Neural crest cell (in vitro differentiated cells): ENCODE results near the gene PCYOX1L. TPM values are rescaled to one million over a fixed set of nuclear protein-coding genes. Genes with fewer than 3 reads are reported as not detected.

Experiments used
- DNase-seq: peaks from one replicate; pipeline ENCODE4 v3.0.0; 2021; ENCODE audit warnings: low read depth, mixed read lengths, low spot score
- H3K27ac Mint-ChIP-seq: one replicate; pipeline ENCODE4 v1.8.0; 2021; ENCODE audit warnings: mild to moderate bottlenecking, mixed read lengths; ENCODE audit not compliant: unreplicated experiment
- H3K27me3 Mint-ChIP-seq: 2 replicates; pipeline ENCODE4 v1.8.0; 2021; ENCODE audit warnings: low read depth, mild to moderate bottlenecking, mixed read lengths
- H3K36me3 Mint-ChIP-seq: 2 replicates; pipeline ENCODE4 v1.8.0; 2021; ENCODE audit warnings: low read depth, mild to moderate bottlenecking, mixed read lengths
- H3K4me1 Mint-ChIP-seq: 2 replicates; pipeline ENCODE4 v1.8.0; 2021; ENCODE audit warnings: mixed read lengths
- H3K4me3 Mint-ChIP-seq: one replicate; pipeline ENCODE4 v1.8.0; 2021; ENCODE audit warnings: mild to moderate bottlenecking, mixed read lengths
- H3K9me3 Mint-ChIP-seq: 2 replicates; pipeline ENCODE4 v1.8.0; 2021; ENCODE audit warnings: mixed read lengths
- total RNA-seq: library from RNA; stranded (reverse); gene quantifications from 2 replicates; pipeline ENCODE4 v1.2.1, GENCODE V29; 2021
- TF ChIP-seq, protein P1 (sequence below): fragments of 200-600 bp; sonication (generic); conservative IDR thresholded peaks from 2 replicates; pipeline ENCODE4 v1.5.0; 2021; ENCODE audit warnings: antibody characterized with exemption, mild to moderate bottlenecking

PCYOX1L gene
- total RNA-seq, 1 donor from 2014 or later, result 22.9 TPM

DNA sequence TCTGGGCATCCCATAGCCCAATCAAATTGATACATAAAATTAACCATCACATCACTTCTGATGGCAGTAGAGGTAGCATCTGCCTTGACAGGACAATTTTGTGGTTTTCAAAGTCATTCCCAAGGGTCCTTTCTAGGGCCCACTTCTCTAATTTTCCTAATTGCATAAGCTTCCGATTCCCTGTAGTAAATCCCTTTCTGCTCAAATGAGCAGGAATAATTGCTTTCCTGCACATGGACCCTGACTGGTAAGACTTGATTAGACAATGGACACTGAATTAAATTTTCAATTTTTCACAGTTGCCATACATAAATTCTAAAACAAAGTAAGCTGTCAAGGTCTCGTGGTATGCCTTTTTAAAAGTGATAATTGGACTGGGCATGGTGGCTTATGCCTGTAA is 43.2 kb downstream of the PCYOX1L start:
- Mint-ChIP-seq H3K27me3 (no peaks in the 10 kb centered on the region), H3K36me3 (no peaks in the 10 kb centered on the region), H3K4me3 (no peak overlapping the region), H3K27ac (no peak overlapping the region), H3K4me1 (peaks cover 41% of the 10 kb centered on the region), H3K9me3 (no peaks in the 10 kb centered on the region)
- TF ChIP-seq, protein P1, sequence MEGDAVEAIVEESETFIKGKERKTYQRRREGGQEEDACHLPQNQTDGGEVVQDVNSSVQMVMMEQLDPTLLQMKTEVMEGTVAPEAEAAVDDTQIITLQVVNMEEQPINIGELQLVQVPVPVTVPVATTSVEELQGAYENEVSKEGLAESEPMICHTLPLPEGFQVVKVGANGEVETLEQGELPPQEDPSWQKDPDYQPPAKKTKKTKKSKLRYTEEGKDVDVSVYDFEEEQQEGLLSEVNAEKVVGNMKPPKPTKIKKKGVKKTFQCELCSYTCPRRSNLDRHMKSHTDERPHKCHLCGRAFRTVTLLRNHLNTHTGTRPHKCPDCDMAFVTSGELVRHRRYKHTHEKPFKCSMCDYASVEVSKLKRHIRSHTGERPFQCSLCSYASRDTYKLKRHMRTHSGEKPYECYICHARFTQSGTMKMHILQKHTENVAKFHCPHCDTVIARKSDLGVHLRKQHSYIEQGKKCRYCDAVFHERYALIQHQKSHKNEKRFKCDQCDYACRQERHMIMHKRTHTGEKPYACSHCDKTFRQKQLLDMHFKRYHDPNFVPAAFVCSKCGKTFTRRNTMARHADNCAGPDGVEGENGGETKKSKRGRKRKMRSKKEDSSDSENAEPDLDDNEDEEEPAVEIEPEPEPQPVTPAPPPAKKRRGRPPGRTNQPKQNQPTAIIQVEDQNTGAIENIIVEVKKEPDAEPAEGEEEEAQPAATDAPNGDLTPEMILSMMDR, result no peak
- DNase-seq, result no peak

DNA sequence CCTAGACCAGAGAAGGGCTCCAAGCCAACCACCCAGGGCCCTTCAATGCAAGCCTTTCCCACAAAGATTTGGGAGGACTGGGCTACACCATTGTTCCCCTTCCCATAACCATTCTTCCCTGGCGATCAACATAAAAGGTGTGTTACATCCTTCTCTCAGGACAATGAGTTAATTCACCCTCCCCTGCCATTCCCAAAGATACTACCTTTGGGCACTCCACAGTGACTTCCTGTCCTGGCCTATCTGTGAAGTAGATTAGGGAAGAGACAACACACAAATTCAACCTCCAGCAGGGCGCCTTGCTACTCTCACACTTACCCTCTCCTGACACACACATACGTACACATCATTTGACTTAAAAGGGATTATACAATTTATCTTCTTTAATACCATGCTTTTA is 44.4 kb downstream of the PCYOX1L start:
- Mint-ChIP-seq H3K9me3 (no peaks in the 10 kb centered on the region), H3K27ac (no peak overlapping the region), H3K36me3 (no peaks in the 10 kb centered on the region), H3K27me3 (no peaks in the 10 kb centered on the region), H3K4me1 (peaks cover 47% of the 10 kb centered on the region), H3K4me3 (no peak overlapping the region)
- DNase-seq, result no peak
- TF ChIP-seq, protein P1, result no peak

DNA sequence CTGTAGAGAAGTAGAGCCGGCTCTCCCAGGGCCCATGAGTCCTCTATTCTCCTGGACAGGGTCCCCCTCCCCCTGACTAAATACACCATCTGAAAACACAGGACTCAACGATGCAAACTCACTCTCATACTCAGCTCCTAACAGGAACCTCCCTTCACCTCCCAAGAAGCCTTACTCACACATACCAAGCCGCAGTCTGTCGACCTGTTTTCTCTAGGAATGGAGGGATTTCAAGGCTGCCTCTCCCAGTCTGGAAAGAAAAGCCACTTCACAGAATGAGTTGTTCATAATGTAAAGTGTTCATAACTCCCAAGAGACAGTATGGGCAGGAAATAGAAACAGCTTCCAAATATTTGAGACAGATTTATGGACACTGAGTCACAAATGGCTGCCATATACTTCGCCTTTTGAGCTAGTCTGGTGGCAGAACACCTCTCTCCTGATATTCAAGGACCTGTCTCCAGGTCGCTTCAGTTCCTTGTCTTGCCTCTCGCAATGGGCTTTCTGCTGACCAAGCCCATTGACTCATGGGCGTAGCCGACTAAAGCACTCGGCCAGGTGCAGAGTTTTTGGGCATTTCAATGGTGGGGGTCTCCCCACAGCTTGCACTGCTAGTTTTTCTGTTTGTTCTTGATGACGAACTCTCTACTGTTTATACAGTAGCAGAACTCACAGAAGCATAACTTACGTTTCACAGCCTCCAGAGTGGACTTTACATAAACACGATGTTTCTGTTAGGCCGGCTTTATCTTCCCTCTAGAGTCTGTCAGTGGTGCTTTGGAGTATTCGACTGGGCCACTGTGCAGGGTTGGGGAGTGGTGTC is 46.3 kb downstream of the PCYOX1L start:
- Mint-ChIP-seq H3K4me3 (peak overlapping the region; percentile 9), H3K27ac (peak overlapping the region; percentile 51), H3K36me3 (no peaks in the 10 kb centered on the region), H3K9me3 (no peaks in the 10 kb centered on the region), H3K4me1 (peaks cover 51% of the 10 kb centered on the region), H3K27me3 (no peaks in the 10 kb centered on the region)
- TF ChIP-seq, protein P1, result no peak
- no peak for DNase-seq

DNA sequence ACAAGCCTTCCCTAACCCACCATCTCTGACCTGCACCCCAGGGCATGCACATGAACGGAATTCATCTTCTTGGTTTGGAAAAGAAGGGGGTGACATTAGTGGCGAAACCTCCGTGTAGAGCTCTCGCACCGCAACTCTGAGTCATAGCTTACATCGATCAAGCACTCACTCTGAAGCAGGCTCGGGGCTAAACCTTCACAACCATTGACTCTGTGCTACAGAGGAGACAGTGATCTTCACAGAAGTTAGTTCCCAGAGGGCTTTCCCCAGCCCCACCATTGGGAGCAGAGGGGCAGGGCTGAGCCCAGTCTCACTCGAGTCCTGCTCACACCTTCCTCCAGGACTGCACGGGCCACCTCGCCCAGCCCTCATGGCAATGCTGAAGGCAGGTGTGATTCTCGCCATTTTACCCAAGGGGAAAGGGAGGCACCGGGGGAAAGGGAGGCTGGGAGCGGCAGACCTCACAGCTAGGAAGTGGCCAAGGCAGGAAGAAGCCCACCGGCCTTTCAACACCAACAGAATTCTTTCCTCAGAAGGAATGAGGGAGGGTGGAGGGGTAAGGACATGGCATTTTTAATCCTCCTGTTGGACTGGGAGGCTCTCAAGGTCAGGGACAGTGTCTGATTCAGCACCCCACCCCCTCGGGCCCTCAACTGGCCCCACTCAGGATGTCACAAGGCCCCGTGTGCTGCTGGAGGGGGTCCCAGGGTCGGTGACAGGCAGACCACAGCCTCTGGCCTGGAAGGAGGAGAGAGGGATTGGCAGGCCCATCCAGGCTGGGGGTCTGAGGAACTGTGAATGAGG is 47.1 kb downstream of the PCYOX1L start:
- no peak for DNase-seq
- Mint-ChIP-seq H3K9me3 (no peaks in the 10 kb centered on the region), H3K4me3 (peak overlapping the region; percentile 9), H3K27ac (no peak overlapping the region), H3K36me3 (no peaks in the 10 kb centered on the region), H3K27me3 (no peaks in the 10 kb centered on the region), H3K4me1 (peaks cover 50% of the 10 kb centered on the region)
- TF ChIP-seq, protein P1, result no peak

DNA sequence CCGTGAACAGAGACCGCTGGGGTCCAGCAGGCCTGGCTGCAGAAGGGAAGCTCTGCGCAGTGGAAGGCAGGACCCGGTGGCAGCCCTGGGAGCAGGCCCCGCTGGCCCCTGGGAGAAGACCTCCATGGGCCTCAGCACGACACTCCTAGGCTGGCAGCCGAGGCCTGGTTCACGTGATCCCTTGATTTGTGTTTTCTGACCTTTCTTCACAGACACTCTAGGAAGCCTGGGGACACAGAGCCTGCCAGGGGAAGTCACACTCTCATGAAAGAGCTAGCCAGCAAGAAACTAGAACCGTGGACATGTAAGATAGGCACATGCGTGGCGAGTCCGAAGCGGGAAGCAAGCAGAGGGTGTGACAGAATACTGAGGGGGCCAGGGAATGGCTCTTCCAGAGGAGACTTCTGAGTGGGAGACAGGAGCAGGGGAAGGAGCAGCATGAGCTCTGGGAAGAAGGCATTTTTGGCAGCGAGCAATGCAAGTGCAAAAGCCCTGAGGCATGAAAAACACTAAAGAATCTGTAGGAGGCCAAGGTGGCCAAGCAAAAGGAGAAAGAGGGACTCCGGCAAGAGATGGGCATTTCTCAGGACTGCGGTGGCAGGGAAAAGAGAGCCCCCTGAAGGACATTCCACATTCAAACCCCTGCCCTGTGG is 47.8 kb downstream of the PCYOX1L start:
- H3K36me3 Mint-ChIP-seq, result no peaks in the 10 kb centered on the region
- no peaks in the 10 kb centered on the region for H3K9me3 Mint-ChIP-seq
- H3K27me3 Mint-ChIP-seq, result no peaks in the 10 kb centered on the region
- H3K27ac Mint-ChIP-seq, result peak overlapping the region; percentile 79
- TF ChIP-seq, protein P1, result no peak
- no peak overlapping the region for H3K4me3 Mint-ChIP-seq
- peaks cover 43% of the 10 kb centered on the region for H3K4me1 Mint-ChIP-seq
- no peak for DNase-seq
